22Rv1 (cell line): ENCODE measurements around the gene LY86.

Source experiments
- CTCF ChIP-seq: fragments of 450-650 bp; IDR thresholded peaks from 2 replicates; pipeline ENCODE4 v1.5.1; 2017; ENCODE audit warnings: mild to moderate bottlenecking
- ZFX ChIP-seq: fragments of 450-650 bp; IDR thresholded peaks from 2 replicates; pipeline ENCODE4 v1.6.1; 2017; ENCODE audit warnings: antibody characterized with exemption, borderline replicate concordance

DNA sequence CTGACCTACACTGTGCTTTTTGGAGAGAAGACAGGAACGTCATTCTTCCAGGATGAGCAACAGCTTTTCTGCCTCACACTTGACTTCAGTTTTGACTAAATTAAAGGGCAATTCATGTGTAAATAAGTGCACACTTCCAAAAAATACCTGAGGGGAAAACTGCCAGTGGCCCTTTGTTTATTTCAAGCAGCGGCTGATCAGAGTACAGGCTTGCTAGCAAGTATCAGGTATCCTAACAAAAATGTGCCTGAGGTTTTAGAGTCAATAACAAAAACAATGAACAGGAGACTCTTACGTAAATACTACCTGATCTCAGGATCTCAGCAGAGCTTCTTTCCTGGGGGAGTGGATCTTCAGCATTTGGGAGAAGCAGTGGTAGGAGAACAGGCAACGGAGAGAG is 12.4 kb downstream of the LY86 start:
- no peak for TF ChIP-seq CTCF
- no peak for TF ChIP-seq ZFX
